ENCODE data around the gene ARID4B. TPM values are rescaled to one million over a fixed set of nuclear protein-coding genes. Genes with fewer than 3 reads are reported as not detected.

The ARID4B gene
- total and polyA plus RNA-seq, 2 of the 13 experiments (the other 11 are each of a cell fraction or from before 2014, with no cell fraction given), result 9.7 to 24.6 TPM

GRCh38 chr1:235295902-235296350 lies 32.1 kb downstream of the ARID4B start (continued):
- TF ChIP-seq AFF4 (CRISPR knock-in tag; IDR thresholded peaks at IDR 0.05), result no peak
- peak; percentile 78; the same call in 1 of the 2 replicates for TF ChIP-seq ZNF264 (CRISPR knock-in tag; IDR thresholded peaks at IDR 0.05)
- peak; percentile 89 for TF ChIP-seq ZNF609 (CRISPR knock-in tag; IDR thresholded peaks at IDR 0.05; ENCODE audit: borderline replicate concordance)
- TF ChIP-seq TFDP1 (CRISPR knock-in tag; IDR thresholded peaks at IDR 0.05; ENCODE audit: borderline replicate concordance), result no peak
- TF ChIP-seq MAFK (conservative IDR thresholded peaks at IDR 0.05 in 1 of 2, IDR thresholded peaks at IDR 0.05 in 1 of 2; ENCODE audit: low read length in 2 of 2), result no peak
- TF ChIP-seq ELK4 (CRISPR knock-in tag; IDR thresholded peaks at IDR 0.05; ENCODE audit: borderline replicate concordance), result no peak
- no peak for TF ChIP-seq MZF1 (CRISPR knock-in tag; IDR thresholded peaks at IDR 0.05; ENCODE audit: borderline replicate concordance)
- TF ChIP-seq MAF1 (CRISPR knock-in tag; IDR thresholded peaks at IDR 0.05; ENCODE audit: borderline replicate concordance), result no peak
- TF ChIP-seq CSRNP1 (CRISPR knock-in tag; IDR thresholded peaks at IDR 0.05), result no peak
- TF ChIP-seq GPBP1L1 (CRISPR knock-in tag; IDR thresholded peaks at IDR 0.05), result no peak
- peak; percentile 27; the same call in 1 of the 3 replicates for TF ChIP-seq MXI1 (IDR thresholded peaks at IDR 0.05; ENCODE audit: borderline replicate concordance, low read depth, low read length)
- 0 out of 2 replicates have a peak, but pooled peaks have one; percentile 47 for TF ChIP-seq MYPOP (CRISPR knock-in tag; IDR thresholded peaks at IDR 0.05)

All from HepG2 (cell line).